GM12878 (cell line): ENCODE results near the gene ARPP21. TPM values are rescaled to one million over a fixed set of nuclear protein-coding genes. Genes with fewer than 3 reads are reported as not detected.

Experiments
- ATAC-seq: fragments of 200-7000 bp; cut with Tn5 transposase; 3 replicates; pipeline ENCODE4 v1.9.1; 2020; ENCODE audit warnings: mild to moderate bottlenecking, moderate library complexity
- BruUV-seq: library from RNA; stranded (reverse); fragments of 400-500 nt; replicated peaks from 2 replicates; lab custom pipeline; 2021; lab: Mats Ljungman, UMichigan
- CTCF ChIA-PET: fragments of 300-600 bp; sonication (Branson Sonifier 250); formaldehyde crosslinking; extraction: SDS; loops from one replicate; lab custom pipeline; 2021; ENCODE audit warnings: inconsistent platforms; lab: Yijun Ruan, JAX
- POLR2A ChIA-PET: fragments of 350-600 bp; formaldehyde crosslinking; extraction: SDS; loops from one replicate; lab custom pipeline; 2021; ENCODE audit warnings: inconsistent platforms; lab: Charles Lee
- RAD21 ChIA-PET: fragments of 300-600 bp; sonication (Branson Sonifier 250); formaldehyde crosslinking; loops from one replicate; lab custom pipeline; 2023; ENCODE audit warnings: antibody characterized with exemption; ENCODE audit not compliant: unreplicated experiment; lab: Charles Lee
- SMC1A ChIA-PET: fragments of 300-600 bp; sonication (Branson Sonifier 250); formaldehyde crosslinking; loops from one replicate; lab custom pipeline; 2023; ENCODE audit not compliant: unreplicated experiment, uncharacterized antibody; lab: Charles Lee
- DNase-seq: peaks from one replicate; pipeline ENCODE4 v3.0.0-alpha.2; 2011; ENCODE audit warnings: low read depth, low spot score
- FAIRE-seq: peaks from 3 replicates; lab custom pipeline; 2011; peaks lifted over from hg19 to GRCh38; lab: Jason Lieb, UNC
- H2AFZ ChIP-seq: 2 replicates; pipeline ENCODE4 v1.6.0; 2011; ENCODE audit warnings: low read depth, low read length, control low read depth; ENCODE audit not compliant: control insufficient read depth
- H3K27ac ChIP-seq: 2 replicates; pipeline ENCODE4 v1.5.1; 2011; ENCODE audit warnings: control low read depth; ENCODE audit not compliant: control insufficient read depth, insufficient read depth
- H3K27me3 ChIP-seq, 2 experiments: replicated peaks in 1 of 2; 2 replicates each; pipeline versions ENCODE4 v1.6.0 to v1.6.1; 2011; ENCODE audit warnings: low read length in 1 of 2; ENCODE audit not compliant: control insufficient read depth in 2 of 2, insufficient read depth in 2 of 2
- H3K36me3 ChIP-seq, 2 experiments: 2 replicates each; pipeline ENCODE4 v1.5.1; 2011; ENCODE audit warnings: low read length in 1 of 2; ENCODE audit not compliant: control insufficient read depth in 2 of 2, insufficient read depth in 2 of 2
- H3K4me1 ChIP-seq: 2 replicates; pipeline ENCODE4 v1.6.1; 2011; ENCODE audit warnings: mild to moderate bottlenecking, low read length, moderate library complexity, mixed read lengths; ENCODE audit not compliant: control insufficient read depth, insufficient read depth
- H3K4me2 ChIP-seq: 2 replicates; pipeline ENCODE4 v1.6.0; 2011; ENCODE audit warnings: control low read depth; ENCODE audit not compliant: control insufficient read depth, insufficient read depth
- H3K4me3 ChIP-seq: fragments of 200-600 bp; sonication (generic); 2 replicates; pipeline ENCODE4 v1.5.1; 2016
- H3K79me2 ChIP-seq: 2 replicates; pipeline ENCODE4 v1.6.0; 2011; ENCODE audit warnings: low read length; ENCODE audit not compliant: control insufficient read depth, insufficient read depth
- H3K9ac ChIP-seq: 2 replicates; pipeline ENCODE4 v1.8.0; 2011; ENCODE audit warnings: low read length, control low read depth, mixed read lengths; ENCODE audit not compliant: control insufficient read depth, insufficient read depth
- H3K9me3 ChIP-seq: replicated peaks from 3 replicates; pipeline ENCODE4 v1.5.1; 2011; ENCODE audit warnings: mild to moderate bottlenecking, low read length; ENCODE audit not compliant: control insufficient read depth, insufficient read depth
- H4K20me1 ChIP-seq: 2 replicates; pipeline ENCODE4 v1.6.0; 2011; ENCODE audit not compliant: control insufficient read depth, insufficient read depth
- BACH1 ChIP-seq: fragments of 450-650 bp; IDR thresholded peaks from 2 replicates; pipeline ENCODE4 v1.6.1; 2017; ENCODE audit warnings: mild to moderate bottlenecking, borderline replicate concordance
- BHLHE40 ChIP-seq, 2 experiments: fragments of 450-650 bp in 1 of 2; IDR thresholded peaks; 2 replicates each; pipeline ENCODE4 v1.6.1; 2011 to 2017; ENCODE audit warnings: low read depth in 2 of 2, borderline replicate concordance in 1 of 2, improper control_type of control experiment in 1 of 2, low read length in 1 of 2, mild to moderate bottlenecking in 1 of 2
- HDAC2 ChIP-seq: fragments of 200-600 bp; sonication (generic); IDR thresholded peaks from 2 replicates; pipeline ENCODE4 v1.6.1; 2017
- MAX ChIP-seq: IDR thresholded peaks from 2 replicates; pipeline ENCODE4 v1.6.1; 2012; ENCODE audit warnings: low read depth, low read length, improper control_type of control experiment
- MEF2B ChIP-seq: fragments of 450-650 bp; IDR thresholded peaks from 2 replicates; pipeline ENCODE4 v1.6.1; 2018; ENCODE audit warnings: mild to moderate bottlenecking, moderate library complexity; ENCODE audit not compliant: partially characterized antibody, poor library complexity, severe bottlenecking
- NKRF ChIP-seq: fragments of 450-650 bp; conservative IDR thresholded peaks from 2 replicates; pipeline ENCODE4 v1.6.1; 2017; ENCODE audit warnings: mild to moderate bottlenecking, moderate library complexity
- PBX3 ChIP-seq: IDR thresholded peaks from 2 replicates; pipeline ENCODE4 v1.6.1; 2011; ENCODE audit warnings: mild to moderate bottlenecking, low read depth, low read length, moderate library complexity; ENCODE audit not compliant: insufficient replicate concordance
- RELA ChIP-seq: fragments of 450-650 bp; IDR thresholded peaks from 2 replicates; pipeline ENCODE4 v1.8.0; 2014; ENCODE audit warnings: borderline replicate concordance; ENCODE audit not compliant: partially characterized antibody
- YY1 ChIP-seq: IDR thresholded peaks from 2 replicates; pipeline ENCODE4 v1.6.1; 2011; ENCODE audit warnings: low read depth, mild to moderate bottlenecking, low read length
- WGBS: methylation state at CpG from one replicate; pipeline ENCODE4 v1.1.6; 2016; ENCODE audit warnings: low lambda C conversion rate; ENCODE audit not compliant: insufficient replicate concordance, insufficient coverage; ENCODE audit errors: missing lambda C conversion rate; 5-methylcytosine and 5-hydroxymethylcytosine counted together
- in situ Hi-C: fragments of 300-500 bp; cut with MboI; formaldehyde crosslinking; loops from 9 replicates; pipeline ENCODE4 v1.14.3; 2018; ENCODE audit warnings: mixed read lengths
- intact Hi-C: fragments of 100-400 bp; cut with micrococcal nuclease; formaldehyde crosslinking; loops from one replicate; pipeline ENCODE4 v1.14.2; 2022; ENCODE audit not compliant: unreplicated experiment
- polyA plus RNA-seq, 11 experiments: library from polyadenylated mRNA; depleted of rRNA in 4 of 11; unstranded in 6 of 11; stranded (reverse) in 5 of 11; fragments of >200 nt; fragmentation: Nextera tagmentation in 4 of 11; fragmentation: Illumina TruSeq in 1 of 11; extraction: Ambion mirVana in 4 of 11; extraction: Trizol in 1 of 11; gene quantifications; 1 replicate in 1 of 11; 2 replicates in 10 of 11; pipeline versions ENCODE4 v1.2.1 to v1.2.3, GENCODE V29; 2011 to 2016; ENCODE audit warnings: inconsistent platforms in 2 of 11, missing spikeins in 2 of 11, low read depth in 1 of 11
- total RNA-seq, 4 experiments: library from RNA; depleted of rRNA in 3 of 4; stranded (reverse); fragments of >200 nt in 3 of 4; fragmentation: Illumina TruSeq in 1 of 4; extraction: Trizol in 1 of 4; gene quantifications; 2 replicates each; pipeline versions ENCODE4 v1.2.1 to v1.2.3, GENCODE V29; 2013 to 2021

The ARPP21 gene
- total and polyA plus RNA-seq, 10 of the 15 experiments (the other 5 are each of a cell fraction or from before 2014, with no cell fraction given) = not detected

- H2AFZ ChIP-seq = no peak overlapping the region
- no peaks in the 10 kb centered on the region for H3K4me1 ChIP-seq
Observed at GRCh38 chr3:35670408-35670965, 31.2 kb downstream of the ARPP21 start.

More at GRCh38 chr3:35670408-35670965, 31.2 kb downstream of the ARPP21 start:
- H3K9me3 ChIP-seq = no peaks in the 10 kb centered on the region
- DNase-seq = no peak
- no peaks in the 10 kb centered on the region for H3K36me3 ChIP-seq
- no peaks in the 10 kb centered on the region for H3K27me3 ChIP-seq
- intact Hi-C loops (no loop called here), in situ Hi-C loops (no loop called here)
- H3K79me2 ChIP-seq = no peaks in the 10 kb centered on the region
- POLR2A ChIA-PET = no interaction called here
- no peak for TF ChIP-seq MEF2B
- TF ChIP-seq NKRF = no peak
- TF ChIP-seq YY1 = no peak
- TF ChIP-seq PBX3 = no peak
- no peak for TF ChIP-seq HDAC2
- no peak for TF ChIP-seq MAX
- no peak for TF ChIP-seq BHLHE40 (IDR thresholded peaks at IDR 0.05; ENCODE audit: borderline replicate concordance in 1 of 2, low read depth in 2 of 2, low read length in 1 of 2)
- TF ChIP-seq RELA = no peak
- TF ChIP-seq BACH1 = no peak
- TF ChIP-seq, all 136 proteins: peak for 0
- H3K4me3 ChIP-seq = no peak overlapping the region
- no peak overlapping the region for H3K27ac ChIP-seq
- ATAC-seq = no peak
- H3K9ac ChIP-seq = no peak overlapping the region
- SMC1A ChIA-PET = no interaction called here
- no peak for FAIRE-seq
- 6% methylated on average over 9 of the region's 9 CpGs for WGBS
- H3K4me2 ChIP-seq = no peak overlapping the region
- BruUV-seq = no TSS peak
- no peaks in the 10 kb centered on the region for H4K20me1 ChIP-seq
- RAD21 ChIA-PET = no interaction called here
- CTCF ChIA-PET = no interaction called here
